Activated CD8-positive, alpha-beta memory T cell treated with anti-CD3 and anti-CD28 coated beads for 4 hours (primary cell): ENCODE data around the gene KRTAP9-4.
"Not testable (repeated sequence)": the region's sequence is repeated elsewhere in the genome, so short reads cannot be mapped to it uniquely, and the experiment has no call there.

Experiments used
- DNase-seq, 2 donors: peaks; one replicate each; pipeline ENCODE4 v3.0.0-alpha.2; 2020; ENCODE audit warnings: low read depth in 2 of 2

The KRTAP9-4 gene, protein sequence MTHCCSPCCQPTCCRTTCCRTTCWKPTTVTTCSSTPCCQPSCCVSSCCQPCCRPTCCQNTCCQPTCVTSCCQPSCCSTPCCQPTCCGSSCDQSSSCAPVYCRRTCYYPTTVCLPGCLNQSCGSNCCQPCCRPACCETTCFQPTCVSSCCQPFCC

DNA sequence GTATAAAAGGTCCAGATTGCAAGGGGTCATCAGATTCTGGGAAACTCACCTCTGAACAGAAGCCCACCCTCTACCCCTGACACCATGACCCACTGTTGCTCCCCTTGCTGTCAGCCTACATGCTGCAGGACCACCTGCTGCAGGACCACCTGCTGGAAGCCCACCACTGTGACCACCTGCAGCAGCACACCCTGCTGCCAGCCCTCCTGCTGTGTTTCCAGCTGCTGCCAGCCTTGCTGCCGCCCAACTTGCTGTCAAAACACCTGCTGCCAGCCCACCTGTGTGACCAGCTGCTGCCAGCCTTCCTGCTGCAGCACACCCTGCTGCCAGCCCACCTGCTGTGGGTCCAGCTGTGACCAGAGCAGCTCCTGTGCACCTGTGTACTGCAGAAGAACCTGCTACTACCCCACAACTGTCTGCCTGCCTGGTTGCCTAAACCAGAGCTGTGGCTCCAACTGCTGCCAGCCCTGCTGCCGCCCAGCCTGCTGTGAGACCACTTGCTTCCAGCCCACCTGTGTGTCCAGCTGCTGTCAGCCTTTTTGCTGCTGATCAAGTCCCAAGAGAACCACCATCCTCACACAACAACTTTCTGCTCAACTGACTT lies at the start of gene KRTAP9-4:
TSS of gene KRTAP9-4 (plus strand) at position 51 of the 604 bp plus-strand sequence. CDS start at position 85, 34 bp downstream.
- not testable (repeated sequence) for DNase-seq

DNA sequence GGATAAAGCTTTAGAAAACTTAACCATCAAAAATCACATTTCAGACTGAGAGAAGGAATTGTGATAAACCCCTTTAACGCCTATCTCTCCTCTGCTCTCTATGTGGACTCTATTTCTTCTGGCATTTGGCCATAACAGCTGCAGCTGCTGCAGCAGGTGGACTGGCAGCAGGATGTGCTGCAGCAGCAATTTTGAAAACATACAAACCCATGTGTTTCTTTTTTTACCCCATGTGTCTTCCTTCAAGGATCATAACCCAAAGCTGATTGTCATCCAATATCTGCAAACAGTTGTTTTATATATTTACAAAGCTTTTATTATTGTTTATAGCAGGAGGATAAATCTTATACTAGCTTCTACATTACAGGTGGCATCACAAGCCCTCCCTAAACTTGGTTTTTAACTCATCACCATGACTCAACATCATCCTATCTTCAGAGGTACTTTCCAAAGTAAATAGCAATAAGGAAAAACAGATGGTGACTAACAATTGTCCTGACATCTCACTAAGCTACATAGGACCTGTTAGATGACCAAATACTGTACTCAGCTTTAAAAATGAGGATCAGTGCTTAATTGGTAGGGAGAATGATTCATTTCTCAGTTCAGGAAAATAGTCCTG lies 37.5 kb upstream of the KRTAP9-4 start:
- no peak for DNase-seq

DNA sequence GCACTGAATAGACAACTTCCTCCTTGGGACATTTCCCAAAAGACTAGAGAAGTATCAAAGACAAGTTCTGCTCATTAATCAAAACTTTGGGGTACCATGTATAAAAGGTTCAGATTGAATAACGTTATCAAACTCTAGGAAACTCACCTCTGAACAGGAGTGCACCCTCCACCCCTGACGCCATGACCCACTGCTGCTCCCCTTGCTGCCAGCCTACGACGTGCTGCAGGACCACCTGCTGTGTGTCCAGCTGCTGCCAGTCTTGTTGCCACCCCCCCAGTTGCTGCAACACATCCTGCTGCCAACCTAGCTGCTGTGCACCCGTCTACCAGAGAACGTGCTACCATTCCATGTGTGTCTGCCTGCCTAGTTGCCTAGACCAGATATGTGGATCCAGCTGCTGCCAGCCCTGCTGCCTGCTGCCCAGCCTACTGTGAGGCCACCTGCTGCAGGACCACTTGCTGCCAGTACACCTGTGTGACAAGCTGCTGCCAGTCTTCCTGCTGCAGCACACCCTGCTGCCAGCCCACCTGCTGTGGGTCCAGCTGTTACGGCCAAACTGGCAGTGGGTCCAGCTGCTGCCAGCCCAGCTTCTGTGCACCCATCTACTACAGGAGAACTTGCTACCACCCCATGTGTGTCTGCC lies 36.8 kb upstream of the KRTAP9-4 start:
- DNase-seq = no peak

DNA sequence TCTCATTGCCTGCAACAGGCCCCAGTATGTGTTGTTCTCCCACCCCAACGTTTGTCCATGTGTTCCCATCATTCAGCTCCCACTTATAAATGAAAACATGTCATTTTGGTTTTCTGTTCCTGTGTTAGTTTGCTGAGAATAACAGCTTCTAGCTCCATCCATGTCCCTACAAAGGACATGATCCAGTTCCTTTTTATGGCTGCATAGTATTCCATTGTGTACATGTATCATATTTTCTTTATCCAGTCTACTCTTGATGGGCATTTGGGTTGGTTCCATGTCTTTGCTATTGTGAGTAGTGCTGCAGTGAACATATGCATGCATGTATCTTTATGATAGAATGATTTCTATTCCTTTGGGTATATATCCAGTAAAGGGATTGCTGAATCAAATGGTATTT lies 33.8 kb upstream of the KRTAP9-4 start:
- no peak for DNase-seq

DNA sequence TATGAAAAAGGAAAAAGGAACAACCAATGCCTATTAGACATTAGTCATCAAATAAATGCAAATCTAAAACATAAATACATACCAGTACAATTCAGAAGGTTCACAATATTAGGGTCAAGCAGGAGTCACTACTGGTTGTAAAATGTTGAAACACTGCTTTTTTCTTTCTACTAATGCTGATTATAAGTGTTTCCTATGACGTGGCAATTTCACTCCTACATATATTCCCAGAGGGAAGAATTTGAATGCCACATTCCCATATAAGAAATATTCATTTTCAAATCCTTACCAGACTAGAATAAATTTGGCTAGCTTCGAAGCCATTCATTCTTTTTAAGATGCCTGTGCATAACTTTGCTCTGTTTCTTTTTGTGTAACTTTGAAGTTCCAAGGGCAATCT lies 25.7 kb upstream of the KRTAP9-4 start:
- no peak for DNase-seq

DNA sequence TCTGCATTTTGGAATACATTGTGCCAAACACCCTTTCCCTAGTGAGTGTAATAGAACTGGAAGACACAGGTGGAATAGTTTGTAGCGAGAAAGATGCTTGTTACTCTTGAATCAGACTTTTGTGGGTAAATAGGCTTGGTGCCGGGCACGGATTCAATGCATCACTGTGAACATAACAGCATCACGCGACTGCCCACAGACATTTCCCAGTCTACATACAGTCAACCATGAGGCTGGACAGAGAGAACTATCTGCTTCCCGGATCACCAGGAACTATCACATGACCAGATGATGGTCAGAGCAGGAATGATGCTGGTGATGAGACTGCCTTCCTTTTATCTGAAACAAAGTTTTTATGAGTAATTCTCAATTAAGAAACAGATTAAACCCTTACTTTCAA lies 23.4 kb upstream of the KRTAP9-4 start:
- DNase-seq = no peak

DNA sequence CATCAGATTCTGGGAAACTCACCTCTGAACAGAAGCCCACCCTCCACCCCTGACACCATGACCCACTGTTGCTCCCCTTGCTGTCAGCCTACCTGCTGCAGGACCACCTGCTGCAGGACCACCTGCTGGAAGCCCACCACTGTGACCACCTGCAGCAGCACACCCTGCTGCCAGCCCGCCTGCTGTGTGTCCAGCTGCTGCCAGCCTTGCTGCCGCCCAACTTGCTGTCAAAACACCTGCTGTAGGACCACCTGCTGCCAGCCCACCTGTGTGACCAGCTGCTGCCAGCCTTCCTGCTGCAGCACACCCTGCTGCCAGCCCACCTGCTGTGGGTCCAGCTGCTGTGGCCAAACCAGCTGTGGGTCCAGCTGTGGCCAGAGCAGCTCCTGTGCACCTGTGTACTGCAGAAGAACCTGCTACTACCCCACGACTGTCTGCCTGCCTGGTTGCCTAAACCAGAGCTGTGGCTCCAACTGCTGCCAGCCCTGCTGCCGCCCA lies 22.8 kb upstream of the KRTAP9-4 start, which contains the start of gene KRTAP9-2:
TSS of gene KRTAP9-2 (plus strand) at position 51 of the 498 bp plus-strand sequence. CDS start at position 58, 7 bp downstream.
- DNase-seq = not testable (repeated sequence)

DNA sequence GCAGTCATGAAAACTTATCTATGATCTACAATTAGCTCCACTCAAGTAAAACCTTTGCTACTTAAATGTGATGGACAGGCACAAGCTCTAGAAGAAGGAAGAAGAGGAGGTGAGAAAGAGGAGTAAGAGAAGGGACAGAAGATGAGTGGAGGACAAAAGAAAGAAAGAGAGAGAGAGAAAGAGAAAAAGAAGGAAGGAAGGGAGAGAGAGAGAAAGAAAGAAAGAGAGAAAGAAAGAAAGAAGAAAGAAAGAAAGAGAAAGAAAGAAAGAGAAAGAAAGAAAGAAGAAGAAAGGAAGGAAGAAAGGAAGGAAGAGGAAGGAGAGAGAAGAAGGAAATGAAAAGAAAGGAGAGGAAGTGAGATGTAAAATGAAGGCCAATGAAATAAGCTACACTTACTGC lies 19.4 kb upstream of the KRTAP9-4 start:
- no peak for DNase-seq

DNA sequence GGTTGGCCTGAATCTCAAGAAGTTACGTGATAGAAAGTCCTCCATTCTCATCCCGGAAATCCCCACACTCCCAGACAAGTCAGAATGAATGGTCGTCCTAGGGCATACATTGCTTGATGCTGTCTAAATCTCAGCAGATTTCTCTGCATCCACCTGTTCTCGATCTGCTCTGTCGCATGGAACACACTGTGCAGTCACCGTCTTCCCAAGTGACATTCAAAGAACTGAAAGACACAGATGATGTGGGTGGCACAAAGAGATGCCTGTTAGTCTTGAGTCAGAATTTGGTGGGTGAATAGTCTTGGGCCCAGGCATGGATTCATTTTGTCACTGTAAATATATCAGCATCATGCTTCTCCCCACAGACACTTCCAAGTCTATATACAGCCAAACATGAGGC lies 17.8 kb upstream of the KRTAP9-4 start:
- no peak for DNase-seq

DNA sequence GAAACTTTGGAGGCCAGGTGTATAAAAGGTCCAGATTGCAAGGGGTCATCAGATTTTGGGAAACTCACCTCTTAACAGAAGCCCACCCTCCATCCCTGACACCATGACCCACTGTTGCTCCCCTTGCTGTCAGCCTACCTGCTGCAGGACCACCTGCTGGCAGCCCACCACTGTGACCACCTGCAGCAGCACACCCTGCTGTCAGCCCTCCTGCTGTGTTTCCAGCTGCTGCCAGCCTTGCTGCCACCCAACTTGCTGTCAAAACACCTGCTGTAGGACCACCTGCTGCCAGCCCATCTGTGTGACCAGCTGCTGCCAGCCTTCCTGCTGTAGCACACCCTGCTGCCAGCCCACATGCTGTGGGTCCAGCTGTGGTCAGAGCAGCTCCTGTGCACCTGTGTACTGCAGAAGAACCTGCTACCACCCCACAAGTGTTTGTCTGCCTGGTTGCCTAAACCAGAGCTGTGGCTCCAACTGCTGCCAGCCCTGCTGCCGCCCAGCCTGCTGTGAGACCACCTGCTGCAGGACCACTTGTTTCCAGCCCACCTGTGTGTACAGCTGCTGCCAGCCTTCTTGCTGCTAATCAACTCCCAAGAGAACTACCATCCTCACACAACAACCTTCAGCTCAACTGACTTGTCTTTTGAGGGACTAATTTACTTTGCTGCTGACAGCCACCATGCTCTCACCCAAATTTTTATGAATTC lies 16.9 kb upstream of the KRTAP9-4 start, which contains the start of gene KRTAP9-3:
TSS of gene KRTAP9-3 (plus strand) at position 51 of the 707 bp plus-strand sequence. CDS start at position 104, 53 bp downstream.
- DNase-seq = not testable (repeated sequence)

DNA sequence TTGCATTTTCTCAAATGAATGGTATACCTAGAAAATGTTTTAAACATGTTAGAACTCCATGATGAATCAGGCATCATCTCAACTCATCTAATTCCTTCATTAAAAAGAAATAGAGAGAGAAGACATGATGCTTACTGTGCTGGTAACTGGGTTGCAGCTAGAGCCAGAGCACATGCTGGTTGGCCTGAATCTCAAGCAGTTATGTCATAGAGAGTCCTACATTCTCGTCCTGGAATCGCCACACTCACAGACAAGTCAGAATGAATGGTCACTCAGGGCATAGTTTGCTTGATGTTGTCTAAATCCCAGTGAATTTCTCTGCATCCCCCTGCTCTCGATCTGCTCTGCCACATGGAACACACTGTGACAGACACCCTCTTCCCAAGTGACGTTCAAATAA lies 12.4 kb upstream of the KRTAP9-4 start:
- not testable (repeated sequence) for DNase-seq

DNA sequence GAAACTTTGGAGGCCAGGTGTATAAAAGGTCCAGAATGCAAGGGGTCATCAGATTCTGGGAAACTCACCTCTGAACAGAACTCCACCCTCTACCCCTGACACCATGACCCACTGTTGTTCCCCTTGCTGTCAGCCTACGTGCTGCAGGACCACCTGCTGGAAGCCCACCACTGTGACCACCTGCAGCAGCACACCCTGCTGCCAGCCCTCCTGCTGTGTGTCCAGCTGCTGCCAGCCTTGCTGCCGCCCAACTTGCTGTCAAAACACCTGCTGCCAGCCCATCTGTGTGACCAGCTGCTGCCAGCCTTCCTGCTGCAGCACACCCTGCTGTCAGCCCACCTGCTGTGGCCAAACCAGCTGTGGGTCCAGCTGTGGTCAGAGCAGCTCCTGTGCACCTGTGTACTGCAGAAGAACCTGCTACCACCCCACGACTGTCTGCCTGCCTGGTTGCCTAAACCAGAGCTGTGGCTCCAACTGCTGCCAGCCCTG lies 11.5 kb upstream of the KRTAP9-4 start, which contains the start of gene KRTAP9-8:
TSS of gene KRTAP9-8 (plus strand) at position 51 of the 489 bp plus-strand sequence. CDS start at position 104, 53 bp downstream.
- not testable (repeated sequence) for DNase-seq

DNA sequence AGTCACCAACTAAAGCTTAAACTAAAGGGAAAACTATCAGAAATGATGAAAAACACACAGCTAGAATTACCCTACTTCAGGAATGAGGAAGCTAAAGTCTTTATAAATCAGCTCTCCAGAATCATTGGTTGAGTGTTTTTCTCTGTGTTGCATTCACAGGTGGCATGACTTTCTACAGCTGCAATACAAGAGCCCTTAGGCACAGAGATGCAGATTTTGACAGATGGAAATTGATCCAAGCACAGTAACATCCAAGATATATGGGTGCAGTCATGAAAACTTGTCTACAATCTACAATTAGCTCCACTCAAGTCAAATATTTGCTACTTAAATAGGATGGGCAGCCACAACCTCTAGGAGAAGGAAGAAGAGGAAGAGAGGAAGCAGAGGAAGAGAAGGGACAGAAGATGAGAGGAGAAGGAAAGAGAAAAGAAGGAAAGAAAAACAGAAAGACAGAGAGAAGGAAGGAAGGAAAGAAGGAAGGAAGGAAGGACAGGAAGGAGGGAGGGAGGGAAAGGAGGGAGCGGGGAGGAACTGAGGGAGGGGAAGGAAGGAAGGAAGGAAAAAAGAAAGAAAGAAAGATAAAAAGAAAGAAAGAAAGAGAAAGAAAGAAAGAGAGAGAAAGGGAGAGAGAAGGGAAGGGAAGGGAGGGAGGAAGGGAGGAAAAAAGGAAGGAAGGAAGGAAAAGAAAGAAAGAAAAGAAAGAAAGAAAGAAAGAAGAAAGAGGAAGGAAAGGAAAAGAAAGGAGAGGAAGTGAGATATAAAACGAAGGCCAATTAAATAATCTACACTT lies 2.3 kb upstream of the KRTAP9-4 start:
- DNase-seq = not testable (repeated sequence)

DNA sequence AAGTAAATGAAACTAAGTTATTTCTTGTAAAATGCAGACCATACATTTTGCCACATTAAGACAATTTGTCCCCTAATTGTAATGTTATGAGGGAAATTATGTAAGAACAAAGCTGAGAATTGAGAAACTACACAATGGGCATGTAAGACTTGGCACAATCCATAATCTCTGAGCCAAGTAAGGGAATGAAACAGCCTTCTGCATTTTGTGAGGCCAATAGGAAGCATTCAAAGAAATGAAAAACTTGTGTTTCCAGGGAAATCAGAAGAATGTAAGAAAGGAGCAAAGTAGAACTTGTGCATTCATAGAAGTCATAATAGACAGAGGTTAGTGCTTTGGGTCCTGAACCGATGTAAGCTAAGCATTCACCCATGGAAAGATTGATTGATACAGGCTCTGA lies 1.8 kb downstream of the KRTAP9-4 start:
- DNase-seq = no peak

DNA sequence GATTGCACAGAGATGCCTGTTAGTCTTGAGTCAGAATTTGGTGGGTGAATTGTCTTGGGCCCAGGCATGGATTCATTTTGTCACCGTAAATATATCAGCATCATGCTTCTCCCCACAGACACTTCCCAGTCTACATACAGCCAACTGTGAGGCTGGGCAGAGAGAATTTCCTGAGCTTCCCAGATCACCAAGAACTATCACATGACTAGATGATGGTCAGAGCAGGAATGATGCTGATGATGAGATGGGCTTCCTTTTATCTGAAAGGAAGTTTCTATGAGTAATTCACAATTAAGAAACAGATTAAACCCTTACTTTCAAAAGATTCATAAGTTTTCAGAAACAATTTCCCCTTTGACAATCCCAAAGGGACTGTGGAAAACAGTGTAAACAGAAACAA lies 5.4 kb downstream of the KRTAP9-4 start:
- DNase-seq = no peak

DNA sequence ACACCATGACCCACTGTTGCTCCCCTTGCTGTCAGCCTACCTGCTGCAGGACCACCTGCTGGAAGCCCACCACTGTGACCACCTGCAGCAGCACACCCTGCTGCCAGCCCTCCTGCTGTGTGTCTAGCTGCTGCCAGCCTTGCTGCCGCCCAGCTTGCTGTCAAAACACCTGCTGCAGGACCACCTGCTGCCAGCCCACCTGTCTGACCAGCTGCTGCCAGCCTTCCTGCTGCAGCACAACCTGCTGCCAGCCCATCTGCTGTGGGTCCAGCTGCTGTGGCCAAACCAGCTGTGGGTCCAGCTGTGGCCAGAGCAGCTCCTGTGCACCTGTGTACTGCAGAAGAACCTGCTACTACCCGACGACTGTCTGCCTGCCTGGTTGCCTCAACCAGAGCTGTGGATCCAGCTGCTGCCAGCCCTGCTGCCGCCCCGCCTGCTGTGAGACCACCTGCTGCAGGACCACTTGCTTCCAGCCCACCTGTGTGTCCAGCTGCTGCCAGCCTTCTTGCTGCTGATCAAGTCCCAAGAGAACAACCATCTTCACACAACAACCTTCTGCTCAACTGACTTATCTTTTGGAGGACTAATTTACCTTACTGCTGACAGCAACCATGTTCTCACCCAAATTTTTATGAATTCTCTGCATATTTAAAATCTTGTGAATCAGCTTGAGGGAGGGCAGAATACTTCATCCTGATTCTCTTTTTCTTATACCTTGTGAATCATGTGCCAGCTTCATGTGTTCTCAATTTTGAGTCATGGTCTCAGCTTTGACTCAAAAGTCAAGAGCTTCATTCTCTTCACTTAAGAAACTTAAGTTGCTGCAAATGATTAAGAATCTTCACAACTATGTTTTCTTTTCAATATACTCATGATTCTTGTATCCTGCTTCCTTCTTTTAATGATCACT lies 6.1 kb downstream of the KRTAP9-4 start, which contains the start of gene KRTAP9-9:
TSS of gene KRTAP9-9 (plus strand) at position 4 of the 910 bp plus-strand sequence.
- DNase-seq = not testable (repeated sequence)

DNA sequence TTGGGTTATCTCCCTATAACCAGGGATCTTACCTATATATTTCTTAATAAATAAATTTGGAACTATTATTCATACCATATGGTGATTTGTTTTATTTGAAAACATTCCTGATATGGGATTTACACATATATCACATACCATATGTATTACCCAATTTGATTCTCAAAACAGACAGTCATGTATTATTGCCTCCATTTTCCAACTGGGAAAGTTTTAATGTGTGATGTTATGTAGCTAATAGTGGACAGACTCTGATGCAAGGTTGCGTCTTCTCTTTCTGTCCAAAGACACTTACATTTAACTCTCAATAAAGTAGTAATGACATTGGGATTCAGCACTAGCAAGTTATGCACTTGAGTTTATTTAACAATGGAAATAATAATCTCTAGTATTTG lies 6.8 kb downstream of the KRTAP9-4 start:
- no peak for DNase-seq

DNA sequence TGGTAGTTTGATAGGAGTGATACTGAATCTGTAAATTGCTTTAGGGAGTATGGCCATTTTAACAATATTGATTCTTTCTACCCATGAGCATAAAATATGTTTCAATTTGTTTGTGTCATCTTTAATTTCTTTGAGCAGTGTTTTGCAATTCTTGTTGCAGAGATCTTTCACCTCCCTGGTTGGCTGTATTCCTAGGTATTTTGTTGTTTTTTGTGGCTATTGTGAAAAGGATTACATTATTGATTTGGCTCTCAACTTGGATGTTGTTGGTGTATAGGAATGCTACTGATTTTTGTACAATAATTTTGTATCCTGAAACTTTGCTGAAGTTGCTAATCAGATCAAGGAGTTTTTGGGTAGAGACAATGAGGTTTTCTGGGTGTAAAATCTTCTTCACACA lies 8.9 kb downstream of the KRTAP9-4 start:
- DNase-seq = no peak

DNA sequence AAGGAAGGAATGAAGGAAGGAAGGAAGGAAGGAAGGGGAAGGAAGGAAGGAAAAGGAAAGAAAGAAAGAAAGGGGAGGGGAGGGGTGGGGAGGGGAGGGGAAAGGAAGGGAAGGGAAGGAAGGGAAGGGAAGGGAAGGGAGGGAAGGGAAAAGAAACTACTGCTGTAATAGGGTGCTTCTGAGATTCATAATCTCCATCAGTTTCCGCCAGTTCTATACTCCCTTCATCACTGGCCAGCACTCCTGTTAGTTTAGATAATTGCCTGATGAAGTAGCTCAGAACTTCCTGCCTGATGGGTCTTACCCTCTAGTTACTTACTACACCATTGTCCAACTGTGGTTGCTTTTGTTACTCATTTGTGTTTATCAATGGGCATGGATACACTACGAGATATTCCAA lies 13.7 kb downstream of the KRTAP9-4 start:
- no peak for DNase-seq
